GM21786 (cell line): Measurements from ENCODE around the gene BRD2.

Source experiments
- ATAC-seq: cut with Tn5 transposase; IDR thresholded peaks from one replicate; pipeline ENCODE4 v1.9.1; 2021; ENCODE audit not compliant: unreplicated experiment

Gene BRD2

DNA sequence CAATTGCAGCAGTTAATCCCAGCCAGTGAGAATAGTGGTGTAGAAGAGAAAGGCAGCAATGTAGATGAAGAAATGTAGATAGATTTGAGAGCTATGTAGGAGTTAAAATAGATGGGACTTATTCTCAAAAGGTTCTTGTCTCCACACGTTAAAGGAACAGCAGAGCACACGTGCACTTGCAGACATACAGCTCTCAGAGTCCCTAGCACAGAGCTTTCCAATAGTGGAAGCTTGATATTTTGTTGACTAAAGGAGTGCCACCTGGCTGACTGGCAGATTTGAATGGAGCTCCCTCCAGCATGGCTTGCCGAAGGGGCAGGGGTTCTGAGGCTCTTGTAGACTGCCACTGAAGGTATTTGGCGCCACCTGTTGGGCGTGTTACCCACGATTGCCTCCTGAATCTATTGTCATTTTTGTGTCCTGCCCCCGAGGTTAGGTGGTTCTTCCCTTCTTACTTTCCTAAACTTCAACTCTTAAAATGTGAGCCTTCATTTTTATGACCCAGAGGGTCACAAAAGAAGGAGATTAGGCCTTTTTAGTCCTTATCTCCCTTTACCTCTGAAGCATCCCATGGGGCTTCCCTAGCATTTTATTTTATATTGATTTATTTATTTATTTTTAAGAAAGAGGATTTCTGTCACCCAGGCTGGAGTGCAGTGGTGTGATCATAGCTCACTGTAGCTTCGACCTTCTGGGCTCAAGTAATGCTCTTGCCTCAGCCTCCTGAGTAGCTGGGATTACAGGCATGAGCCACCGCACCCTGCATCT lies 16.4 kb downstream of the BRD2 start:
- peak; percentile 64 for ATAC-seq

DNA sequence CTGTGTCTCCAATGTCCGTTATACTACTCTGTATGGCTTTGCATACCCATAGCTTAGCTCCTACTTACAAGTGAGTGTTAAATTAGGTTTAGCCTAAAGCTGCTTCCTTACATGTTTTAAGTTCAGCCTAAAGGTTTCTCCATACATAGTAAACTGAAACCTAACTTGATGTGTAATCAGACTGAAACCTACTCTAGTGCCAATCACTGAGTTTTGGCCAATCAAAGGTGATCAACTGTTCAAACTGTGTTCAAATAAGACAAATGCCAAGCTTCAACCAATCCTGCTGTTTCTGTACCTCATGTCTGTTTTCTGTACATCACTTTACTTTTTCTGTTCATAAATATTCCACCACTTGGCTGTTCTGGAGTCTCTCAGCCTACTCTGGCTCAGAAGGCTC lies 21.0 kb downstream of the BRD2 start:
- no peak for ATAC-seq

DNA sequence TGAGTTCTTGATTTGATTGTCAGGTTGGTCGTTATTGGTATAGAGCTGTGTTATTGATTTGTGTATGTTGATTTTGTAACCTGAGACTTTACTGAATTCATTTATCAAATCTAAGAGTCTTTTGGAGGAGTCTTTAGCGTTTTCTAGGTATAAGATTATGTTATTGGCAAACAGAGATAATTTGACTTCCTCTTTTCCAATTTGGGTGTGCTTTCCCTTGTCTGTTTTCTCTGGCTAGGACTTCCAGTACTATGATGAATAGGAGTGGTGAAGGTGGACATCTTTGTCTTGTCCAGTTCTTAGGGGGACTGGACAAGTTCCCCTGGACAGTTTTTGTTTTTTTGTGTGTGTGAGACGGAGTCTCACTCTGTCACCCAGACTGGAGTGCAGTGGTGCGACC lies 23.6 kb downstream of the BRD2 start:
- ATAC-seq = no peak

DNA sequence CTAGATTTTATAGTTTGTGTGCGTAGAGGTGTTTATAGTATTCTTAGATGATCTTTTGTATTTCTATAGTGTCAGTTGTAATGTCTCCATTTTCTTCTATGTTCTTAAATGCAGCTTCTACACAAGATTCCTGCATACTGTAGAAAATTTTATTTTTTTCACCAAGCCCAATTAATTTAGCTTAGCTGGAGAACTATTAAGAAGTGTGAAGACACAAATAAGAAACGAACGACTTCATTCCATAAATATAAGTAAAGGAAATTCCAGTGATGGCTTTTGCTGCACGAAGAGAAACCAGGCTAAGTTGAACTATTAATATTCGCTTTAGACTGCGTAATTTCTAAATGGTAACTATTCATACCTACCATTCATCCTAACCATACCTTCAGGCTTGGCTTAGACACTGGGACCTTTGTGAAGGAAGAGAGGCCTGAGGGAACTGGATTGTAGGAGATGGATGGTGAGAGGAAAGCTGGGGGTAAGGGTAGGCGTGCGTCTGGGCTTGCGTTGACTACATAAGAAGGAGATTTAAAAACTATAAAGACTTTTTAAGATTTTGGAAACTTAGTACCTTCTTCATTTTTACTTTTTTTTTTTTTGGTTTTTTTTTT lies 25.1 kb downstream of the BRD2 start:
- ATAC-seq = no peak

DNA sequence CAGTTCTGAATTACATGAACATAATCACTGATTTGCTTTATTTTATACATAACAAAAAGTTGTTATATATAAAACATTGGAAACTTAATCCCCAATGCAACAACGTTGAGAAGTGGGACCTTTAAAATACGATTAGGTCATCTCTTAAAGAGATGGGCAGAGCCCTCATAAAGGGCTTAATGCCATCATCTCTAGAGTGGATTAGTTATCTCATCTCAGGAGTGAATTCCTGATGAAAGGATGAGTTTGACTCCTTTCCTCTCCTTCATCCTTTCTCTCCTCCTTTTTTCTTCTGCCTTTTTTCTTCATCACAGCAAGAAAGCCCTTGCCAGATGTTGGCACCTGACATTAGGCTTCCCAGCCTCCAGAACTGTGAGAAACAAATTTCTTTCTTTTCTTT lies 27.1 kb downstream of the BRD2 start:
- ATAC-seq = no peak

DNA sequence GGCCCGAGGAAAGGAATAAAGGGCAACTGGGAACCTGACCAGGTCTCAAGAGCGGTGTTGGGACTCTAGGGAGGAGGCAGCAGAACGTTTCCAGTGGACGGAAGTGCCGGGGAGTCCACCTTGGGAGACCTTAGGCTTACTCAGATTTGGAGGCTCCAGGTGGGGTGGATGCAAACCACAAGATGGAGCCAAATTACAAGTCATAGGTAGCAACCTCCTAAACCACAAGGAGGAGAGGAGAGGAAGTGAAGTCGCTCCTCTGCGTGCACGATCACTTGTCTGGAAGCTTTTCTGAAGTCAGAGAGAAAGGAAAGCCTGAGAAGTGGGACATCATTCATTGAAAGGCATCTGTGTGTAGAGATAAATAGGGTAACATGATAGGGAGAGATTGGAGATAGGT lies 31.7 kb downstream of the BRD2 start:
- ATAC-seq = no peak

DNA sequence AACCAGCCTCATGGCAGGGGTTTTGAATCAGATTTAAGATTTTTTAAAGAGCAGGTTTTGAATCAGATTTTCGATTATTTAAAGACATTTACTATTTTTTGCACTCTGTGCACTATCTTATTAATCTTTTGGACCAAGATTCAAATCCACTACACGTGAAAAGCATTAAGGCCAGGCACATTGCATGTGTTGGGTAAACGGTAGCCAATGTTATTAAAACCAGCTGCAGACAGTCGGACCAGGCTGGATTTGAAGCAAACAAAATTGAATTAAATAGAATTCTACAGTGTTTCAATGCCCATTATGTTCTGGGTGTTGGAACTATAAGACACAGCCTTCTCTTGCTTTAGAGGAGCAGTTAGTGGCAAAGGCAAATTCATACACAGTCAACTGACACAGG lies 33.3 kb downstream of the BRD2 start:
- no peak for ATAC-seq

DNA sequence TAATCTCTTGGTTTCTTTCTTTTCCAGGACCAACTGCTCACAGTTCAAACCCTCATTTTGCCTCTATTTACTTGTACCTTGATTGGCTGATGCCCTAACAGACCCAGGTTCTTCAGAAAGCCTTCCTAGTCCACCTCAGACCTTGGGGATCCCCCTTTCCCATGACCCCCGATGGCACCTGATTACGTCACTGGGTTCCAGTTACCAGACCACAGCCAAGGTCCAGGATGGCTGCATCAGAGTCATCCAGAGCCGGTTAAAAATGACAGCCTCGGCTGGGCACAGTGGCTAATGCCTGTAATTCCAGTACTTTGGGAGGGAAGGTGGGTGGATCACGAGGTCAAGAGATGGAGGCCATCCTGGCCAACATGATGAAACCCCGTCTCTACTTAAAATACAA lies 36.5 kb downstream of the BRD2 start:
- ATAC-seq = no peak

DNA sequence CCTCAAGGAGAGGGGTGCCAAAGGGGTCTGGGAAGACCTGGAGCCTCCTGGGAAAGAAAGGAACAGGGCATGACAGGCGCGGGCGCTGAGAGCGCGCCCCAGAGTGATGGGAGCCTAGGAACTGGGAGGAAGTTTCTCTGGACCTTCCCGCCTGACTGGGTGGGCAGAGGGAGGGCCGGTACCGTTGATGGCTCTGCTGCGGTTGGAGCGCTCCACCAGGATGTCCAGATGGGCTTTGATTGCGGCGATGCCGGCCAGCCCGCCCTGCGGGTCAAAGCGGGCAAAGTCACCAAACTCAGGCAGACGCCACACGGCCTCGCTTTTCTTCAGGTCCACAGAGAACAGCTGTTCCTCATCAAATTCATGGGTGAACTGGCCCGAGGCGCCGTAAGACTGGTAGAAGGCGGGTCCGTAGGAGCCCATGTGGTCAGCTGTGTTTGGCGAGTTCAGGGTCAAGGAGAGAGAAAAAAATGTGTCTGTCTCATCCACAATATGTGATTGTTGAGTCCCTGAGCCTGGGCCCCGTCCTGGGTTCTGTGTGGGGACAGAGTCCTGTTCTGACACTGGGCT lies 39.5 kb downstream of the BRD2 start:
- ATAC-seq = no peak

DNA sequence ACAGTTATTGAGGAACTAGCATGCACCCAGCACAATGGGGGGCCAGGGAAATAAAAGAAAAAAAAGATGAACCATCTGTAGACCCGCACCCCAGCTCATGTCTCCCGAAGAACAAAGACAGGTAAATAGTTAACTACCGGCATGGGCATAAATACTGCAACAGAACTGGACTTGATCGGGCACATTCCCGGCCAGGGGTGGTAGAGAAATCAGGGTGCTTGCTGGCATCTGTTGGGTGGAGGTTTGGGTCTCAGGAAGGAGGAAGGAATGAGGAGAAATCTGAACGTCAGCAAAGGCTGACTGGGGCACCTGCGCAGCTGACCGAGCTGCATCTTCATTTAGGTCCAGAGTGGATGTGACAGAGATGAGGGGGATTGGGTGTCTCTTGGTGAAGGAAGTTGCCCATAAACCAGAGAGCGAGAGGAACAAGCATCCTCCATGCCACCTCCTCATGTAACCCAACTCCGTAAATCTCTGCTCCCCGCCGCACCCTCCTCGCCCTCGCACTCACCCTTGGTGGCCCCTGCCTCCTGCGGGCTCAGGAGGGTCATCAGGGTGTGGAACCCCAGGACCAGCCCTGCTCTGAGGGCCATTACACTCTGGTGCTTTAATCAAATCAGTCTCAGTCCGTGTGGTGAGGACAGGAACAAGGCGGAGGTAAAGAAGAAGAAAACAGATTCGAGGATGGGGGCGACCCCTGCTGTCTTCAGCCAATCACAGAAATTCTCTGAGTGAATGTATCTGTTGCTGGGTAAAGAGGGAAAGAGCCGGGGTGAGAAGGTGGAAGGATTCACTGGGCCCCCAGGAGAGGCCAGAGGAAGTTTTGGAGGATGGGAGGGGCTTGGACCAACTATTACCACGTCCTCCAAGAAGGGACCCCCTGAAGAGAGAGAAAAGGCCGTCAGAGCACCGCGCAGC lies 40.8 kb downstream of the BRD2 start, which contains the start of gene HLA-DOA:
HLA-DOA (minus strand) TSS at position 648 of the 918 bp plus-strand sequence.
- ATAC-seq = peak; percentile 86

DNA sequence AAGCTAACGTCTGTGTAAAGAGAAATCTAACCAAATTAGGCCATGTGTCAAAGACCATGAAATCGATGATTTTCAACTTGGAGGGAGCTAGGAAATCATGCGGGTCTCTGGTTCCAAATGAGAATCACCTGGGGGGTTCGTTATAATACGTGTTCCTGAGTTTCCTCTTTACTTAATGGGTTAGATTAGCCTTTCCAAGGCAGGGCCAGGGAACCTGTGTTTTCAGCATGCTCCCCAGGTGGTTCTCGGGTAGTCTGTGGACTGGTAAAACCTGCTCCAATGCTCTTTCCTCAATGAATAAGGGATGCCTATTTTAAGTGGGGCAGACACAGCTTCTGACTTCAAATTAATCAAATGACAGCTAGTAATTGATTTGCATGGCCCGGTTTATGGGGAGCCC lies 42.0 kb downstream of the BRD2 start:
- ATAC-seq = no peak

DNA sequence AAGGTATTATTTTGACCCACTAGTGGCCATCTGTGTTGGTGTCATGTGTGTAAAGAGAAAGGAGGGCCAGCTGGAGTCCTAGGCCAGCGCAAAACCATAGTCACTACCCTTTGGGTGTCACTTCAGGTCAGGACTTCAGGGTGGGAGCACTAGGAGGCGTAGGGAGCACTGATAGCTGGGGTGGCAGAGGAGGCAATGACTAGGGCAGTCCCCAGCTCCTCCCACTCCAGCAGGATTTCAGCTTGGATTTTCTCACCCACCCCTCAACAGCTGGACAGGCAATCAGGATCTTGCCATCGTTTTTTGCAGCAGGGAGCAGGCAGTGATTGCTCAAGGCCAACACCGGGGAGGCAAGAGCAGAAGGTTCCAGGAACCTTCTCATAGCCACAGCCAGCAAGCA lies 45.2 kb downstream of the BRD2 start:
- no peak for ATAC-seq

DNA sequence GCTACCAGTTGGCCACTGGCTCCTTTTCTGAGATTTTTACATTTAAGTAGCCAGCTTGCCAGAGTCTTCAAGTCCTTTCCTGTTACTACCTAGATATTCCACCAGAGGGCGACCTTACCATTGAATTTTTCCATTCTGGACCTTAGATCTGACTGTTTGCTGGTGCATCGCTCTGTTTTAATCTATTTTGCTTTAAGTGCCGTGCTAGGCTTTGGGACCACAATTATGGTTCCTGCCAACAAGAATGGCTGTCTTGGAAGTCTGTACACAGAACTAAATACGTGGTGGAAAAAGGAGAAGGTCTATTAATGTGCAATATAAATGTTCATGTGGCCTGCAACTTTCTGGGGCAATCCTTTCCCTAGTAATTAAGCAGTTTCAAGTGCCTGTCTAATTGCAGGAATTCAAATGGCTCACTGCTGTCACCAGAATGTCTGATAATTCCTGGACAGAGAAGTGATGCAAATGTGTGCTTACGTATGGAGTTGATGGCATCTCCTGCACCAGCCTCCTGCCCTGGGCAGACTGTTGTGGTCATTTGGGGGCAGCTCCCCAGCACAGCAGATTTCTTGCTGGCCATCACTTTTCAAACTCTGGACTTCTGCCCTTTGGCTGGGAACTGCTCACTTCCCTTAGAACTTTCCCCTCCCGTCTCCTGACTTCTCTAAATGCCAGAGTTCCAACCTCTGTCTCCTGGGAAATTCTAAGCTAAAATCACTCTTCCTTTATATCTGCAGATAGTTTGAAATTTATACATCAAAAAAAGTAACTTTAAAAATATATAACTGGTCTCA lies 46.6 kb downstream of the BRD2 start:
- no peak for ATAC-seq

DNA sequence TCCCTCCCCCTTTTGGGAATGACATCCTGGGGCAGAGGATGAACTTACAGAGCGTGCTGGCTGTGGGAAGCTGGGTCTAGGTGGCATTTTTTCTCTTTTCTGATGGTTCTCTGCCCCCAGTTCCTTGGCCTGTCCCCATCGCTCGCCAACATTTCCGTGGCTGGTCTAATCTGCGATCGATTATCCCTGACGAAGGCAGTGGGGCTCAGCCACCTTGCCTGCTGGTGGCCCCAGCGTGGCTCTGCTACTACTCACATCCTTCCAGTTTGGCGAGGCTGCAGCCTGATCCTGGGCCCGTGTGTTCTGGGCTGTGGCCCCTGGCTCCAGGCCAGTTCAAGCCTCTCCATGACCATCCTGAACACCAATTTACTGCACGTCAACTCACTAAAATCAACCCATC lies 47.4 kb downstream of the BRD2 start:
- ATAC-seq = no peak

DNA sequence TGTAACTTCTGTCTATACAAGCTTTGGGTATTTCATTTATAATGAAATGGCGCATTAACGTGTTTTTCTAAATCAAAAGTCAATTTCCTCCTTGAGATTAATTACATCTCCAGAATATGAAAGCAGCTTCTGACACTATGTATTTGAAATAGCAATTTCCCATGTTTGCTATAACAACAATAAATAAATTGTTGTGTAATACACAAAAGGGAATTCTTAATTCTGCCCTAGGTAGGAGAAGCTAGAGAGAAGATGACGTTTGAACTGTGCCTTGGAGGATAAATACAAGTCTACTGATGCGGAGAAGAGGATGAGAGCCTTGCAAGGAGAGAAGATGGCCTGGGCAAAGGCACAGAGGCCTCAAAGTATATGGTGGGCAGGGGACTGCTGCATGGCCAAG lies 48.6 kb downstream of the BRD2 start:
- no peak for ATAC-seq

DNA sequence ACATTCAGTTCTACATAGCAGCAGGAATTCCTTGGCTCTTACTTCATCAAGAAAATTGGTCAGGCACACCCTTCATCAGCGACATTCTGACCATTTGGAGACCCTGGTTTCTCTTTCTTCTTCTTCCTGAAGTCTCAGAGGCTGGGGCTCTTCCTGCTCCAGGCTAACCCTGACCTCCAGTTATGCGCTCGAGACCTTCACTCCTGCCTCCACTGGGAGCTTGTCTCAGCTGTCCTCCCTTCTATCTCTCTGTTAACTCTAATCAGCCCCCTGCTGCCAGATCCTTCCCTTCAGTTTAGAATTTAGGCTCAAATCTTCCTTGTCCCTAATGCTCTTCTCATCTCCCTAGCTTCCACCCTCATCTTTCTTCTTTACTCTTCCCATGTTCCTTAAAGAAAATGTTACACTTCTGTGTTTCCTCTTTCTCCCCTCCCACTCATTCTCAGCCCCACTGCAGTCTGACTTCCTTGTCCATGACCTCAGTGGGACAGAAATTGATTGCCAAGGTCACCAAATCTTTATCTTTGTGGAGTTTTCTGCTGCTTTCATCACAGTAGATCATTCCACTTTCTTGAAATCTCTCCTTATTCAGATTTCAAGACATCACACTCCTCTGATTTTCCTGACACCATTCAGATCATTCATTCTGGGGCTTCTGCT lies 49.4 kb downstream of the BRD2 start:
- ATAC-seq = no peak

DNA sequence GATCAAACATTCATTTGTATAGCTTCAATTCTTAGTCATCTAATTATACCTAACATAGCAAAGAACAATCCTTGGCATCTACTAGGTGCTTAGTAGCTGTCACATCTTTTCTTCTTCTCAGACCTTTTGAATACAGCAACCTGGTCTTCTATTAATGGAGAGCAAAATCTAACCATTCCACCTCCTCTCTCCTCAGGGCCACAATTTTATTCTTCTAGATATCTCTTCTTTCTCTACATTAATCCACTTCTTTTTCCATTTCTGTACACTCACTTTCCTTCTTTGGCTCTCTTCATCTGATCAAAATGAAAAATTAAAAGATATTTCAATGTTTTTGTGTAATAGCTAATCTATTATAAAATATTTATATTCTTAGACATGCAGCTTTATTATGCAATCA lies 50.0 kb downstream of the BRD2 start:
- ATAC-seq = no peak

DNA sequence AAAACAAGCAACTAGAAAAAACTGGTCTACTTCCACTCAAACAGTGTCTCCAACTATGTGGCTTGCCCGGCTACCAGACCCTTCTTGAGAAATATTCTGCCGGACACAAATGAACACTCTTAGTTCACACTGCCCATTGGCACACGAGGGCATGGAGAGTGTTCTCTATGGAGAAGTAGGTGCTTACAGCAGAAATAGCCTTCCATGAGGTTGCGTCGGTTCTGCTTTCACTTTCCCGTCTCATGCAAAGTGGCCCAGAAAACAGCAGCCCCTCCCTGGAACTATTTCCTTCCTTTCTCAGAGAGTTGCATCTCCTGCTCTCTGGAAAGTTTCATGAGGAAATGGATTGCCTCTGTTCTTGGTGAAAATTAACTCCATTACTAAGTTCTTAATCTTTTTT lies 50.5 kb downstream of the BRD2 start:
- peak; percentile 59 for ATAC-seq

DNA sequence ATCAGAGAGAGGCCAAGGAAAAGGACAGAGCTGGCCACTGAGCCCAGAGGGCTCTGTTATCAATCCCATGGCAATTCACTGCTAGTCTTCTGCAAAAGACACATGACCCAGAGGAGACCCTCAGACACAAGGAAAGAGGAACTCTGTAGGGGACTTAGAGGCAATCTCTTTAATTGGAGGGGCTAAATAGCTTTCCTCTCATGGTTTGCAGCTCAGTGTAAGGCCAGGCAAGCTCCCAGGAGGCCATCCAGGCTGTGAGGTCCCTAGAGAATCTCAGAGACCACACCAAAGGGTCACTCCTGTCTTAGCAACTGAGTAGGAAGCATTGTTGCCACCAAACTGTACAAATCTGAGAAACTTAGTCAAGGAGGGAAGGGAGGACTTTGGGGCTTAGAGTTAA lies 51.0 kb downstream of the BRD2 start:
- no peak for ATAC-seq

DNA sequence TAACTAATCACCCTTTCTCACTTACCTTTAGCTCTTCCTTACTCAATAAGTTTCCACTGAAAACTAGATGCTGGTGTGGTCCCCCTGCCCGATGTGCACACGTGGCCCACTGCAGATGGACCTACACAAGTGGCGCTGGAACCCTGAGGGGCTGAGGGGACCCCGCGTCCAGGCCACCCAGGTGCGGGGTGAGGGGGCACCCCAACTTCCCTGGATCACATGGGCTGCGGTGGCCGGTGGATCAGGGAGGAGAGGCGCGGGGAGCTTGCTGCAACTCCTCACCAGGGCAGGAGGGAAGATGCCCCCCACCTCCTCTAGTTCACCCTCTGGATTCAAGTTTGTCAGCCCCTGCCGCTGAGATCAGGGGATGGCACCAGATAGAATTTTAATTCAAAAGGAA lies 53.5 kb downstream of the BRD2 start:
- ATAC-seq = no peak
